ENCODE measurements around the gene S100A2.

S100A2 gene

DNA sequence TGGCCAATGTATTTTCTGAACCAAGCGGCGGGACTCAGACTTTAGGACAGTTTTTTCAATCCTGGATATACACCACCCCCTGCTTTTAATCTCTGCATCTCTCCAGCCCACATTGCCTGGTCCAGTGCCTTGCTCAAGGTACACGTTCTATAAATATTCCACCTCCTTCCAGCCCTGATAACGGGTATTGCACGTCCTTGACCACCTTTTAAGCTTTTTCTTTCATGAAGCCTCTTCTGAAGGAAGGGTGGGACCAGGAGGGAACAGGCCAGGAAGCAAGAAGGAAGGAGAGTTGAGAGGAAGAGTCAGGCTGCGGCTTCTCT, 43.9 kb upstream of the S100A2 start:
- peaks cover 21% of the 10 kb centered on the region for H3K36me3 ChIP-seq (ENCODE audit: control insufficient read depth, insufficient read depth, low read length)
- H3K27ac ChIP-seq (ENCODE audit: low read depth, low read length, severe bottlenecking) = peak overlapping the region; percentile 96
- H3K4me1 ChIP-seq (ENCODE audit: control insufficient read depth, insufficient read depth, low read length, poor library complexity, severe bottlenecking) = peaks cover 56% of the 10 kb centered on the region
- WGBS, 2 experiments (ENCODE audit: insufficient coverage in 2 of 2) = 76 to 82% methylated on average over 4 of the region's 6 CpGs
- no peaks in the 10 kb centered on the region for H3K9me3 ChIP-seq (ENCODE audit: control insufficient read depth, low read length)
- no peak overlapping the region for H3K4me3 ChIP-seq (ENCODE audit: extremely low read depth, insufficient read depth, low read length, poor library complexity, severe bottlenecking)

DNA sequence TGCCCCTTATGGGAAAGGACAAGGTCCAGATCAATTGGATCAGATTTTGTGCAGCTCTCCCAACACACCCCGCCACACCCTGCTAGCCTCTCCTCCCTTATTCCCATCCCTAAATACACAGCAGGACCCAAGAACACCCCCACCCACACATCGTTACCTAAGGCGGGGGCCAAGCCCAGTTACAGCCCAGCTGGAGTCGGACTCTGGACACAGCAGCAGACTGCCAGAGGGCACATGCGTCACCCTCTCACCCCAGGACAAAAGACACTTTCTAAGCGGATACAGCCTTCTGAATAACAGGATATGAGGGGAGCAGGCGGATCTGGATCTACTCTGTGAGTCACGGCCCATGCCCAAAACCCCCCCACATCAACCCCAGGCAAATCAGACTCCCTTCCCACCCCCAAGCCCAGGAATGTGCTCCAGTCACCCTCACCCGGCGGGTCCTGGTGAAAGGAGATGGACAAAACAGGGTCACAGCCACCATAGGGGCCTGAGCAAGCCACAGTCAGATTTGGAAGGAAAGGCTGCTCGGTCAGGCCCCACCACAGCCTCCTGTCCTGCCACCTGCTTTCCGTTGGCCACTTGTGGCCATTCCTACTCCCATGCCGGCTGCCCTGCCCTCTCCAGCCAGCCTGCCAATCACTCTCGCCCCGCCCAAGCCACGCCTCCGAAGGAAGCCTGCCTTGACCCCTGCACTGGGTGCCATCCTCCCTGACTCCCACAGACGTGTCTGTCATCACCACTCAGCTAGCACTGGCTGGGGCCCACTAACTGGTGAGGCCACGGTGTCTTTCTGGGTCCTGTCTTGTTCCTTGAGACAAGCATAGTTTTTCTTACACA, 43.3 kb upstream of the S100A2 start:
- Histone ChIP-seq H3K4me3 (ENCODE audit: extremely low read depth, insufficient read depth, low read length, poor library complexity, severe bottlenecking) (peak overlapping the region; percentile 42), H3K27ac (ENCODE audit: low read depth, low read length, severe bottlenecking) (peak overlapping the region; percentile 96)

DNA sequence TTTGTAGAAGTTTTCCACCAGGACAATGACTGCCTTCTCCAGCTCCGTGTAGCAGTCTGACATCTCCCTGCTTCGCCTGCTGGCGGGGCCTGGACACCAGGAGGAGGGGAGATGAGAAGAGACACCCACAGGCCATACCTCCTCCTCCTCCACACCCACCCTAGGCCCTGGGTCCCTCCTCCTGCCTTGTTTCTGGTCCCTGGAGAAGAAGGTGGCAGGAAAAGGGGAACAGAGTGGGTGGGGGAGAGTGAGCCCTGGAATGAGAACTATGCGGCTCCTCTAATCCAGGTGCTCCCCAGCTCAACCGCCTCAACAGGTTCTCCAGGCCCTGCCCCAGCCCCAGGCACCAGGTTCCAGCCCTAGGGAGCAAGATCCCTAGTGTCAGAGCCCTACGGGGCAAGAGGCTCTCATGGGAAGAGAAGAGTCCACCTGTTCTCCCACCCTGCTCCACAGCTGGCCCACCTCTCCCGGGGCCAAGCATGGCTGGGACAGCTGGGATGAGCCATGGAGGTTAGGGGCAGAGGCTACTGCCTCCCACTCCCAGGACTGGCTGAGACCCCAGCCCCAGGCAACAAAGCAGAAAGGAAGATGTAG, 42.5 kb upstream of the S100A2 start:
- H3K27ac ChIP-seq (ENCODE audit: low read depth, low read length, severe bottlenecking) = peak overlapping the region; percentile 96
- H3K9me3 ChIP-seq (ENCODE audit: control insufficient read depth, low read length) = no peaks in the 10 kb centered on the region
- peaks cover 21% of the 10 kb centered on the region for H3K36me3 ChIP-seq (ENCODE audit: control insufficient read depth, insufficient read depth, low read length)
- H3K4me1 ChIP-seq (ENCODE audit: control insufficient read depth, insufficient read depth, low read length, poor library complexity, severe bottlenecking) = peaks cover 56% of the 10 kb centered on the region
- 83 to 100% methylated on average over 1 to 2 of the region's 7 CpGs for WGBS, 2 experiments (ENCODE audit: insufficient coverage in 2 of 2)
- peak overlapping the region; percentile 42 for H3K4me3 ChIP-seq (ENCODE audit: extremely low read depth, insufficient read depth, low read length, poor library complexity, severe bottlenecking)

More for the DNA sequence above, 43.3 kb upstream of the S100A2 start:
- no peaks in the 10 kb centered on the region for H3K9me3 ChIP-seq (ENCODE audit: control insufficient read depth, low read length)
- 17 to 18% methylated on average over 9 to 14 of the region's 19 CpGs for WGBS, 2 experiments (ENCODE audit: insufficient coverage in 2 of 2)
- H3K4me1 ChIP-seq (ENCODE audit: control insufficient read depth, insufficient read depth, low read length, poor library complexity, severe bottlenecking) = peaks cover 56% of the 10 kb centered on the region
- H3K36me3 ChIP-seq (ENCODE audit: control insufficient read depth, insufficient read depth, low read length) = peaks cover 21% of the 10 kb centered on the region

DNA sequence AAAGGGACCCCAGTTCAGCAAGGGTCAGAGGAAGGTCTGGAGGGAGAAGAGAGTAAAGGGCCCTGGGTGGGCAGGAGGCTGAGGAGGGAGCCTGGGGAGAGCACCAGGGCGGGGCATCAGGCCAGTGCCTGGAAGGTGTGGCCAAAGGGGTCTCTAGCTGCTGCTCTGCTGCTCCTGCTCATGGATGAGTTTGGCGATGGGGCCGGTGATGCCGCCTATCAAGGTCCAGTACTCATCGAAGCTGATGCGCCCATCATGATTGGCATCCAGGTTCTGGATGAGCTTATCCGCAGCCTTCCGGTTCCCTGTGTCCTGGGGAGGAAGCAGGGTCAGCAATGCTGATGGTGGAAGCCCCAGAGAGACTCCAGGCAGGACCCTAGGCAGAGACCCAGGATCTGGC, 41.7 kb upstream of the S100A2 start:
- Histone ChIP-seq H3K9me3 (ENCODE audit: control insufficient read depth, low read length) (no peaks in the 10 kb centered on the region), H3K4me1 (ENCODE audit: control insufficient read depth, insufficient read depth, low read length, poor library complexity, severe bottlenecking) (peaks cover 53% of the 10 kb centered on the region), H3K27ac (ENCODE audit: low read depth, low read length, severe bottlenecking) (no peak overlapping the region), H3K4me3 (ENCODE audit: extremely low read depth, insufficient read depth, low read length, poor library complexity, severe bottlenecking) (peak overlapping the region; percentile 42), H3K36me3 (ENCODE audit: control insufficient read depth, insufficient read depth, low read length) (peaks cover 21% of the 10 kb centered on the region)
- WGBS, 2 experiments (ENCODE audit: insufficient coverage in 2 of 2) = 93 to 96% methylated on average over 6 to 8 of the region's 8 CpGs

DNA sequence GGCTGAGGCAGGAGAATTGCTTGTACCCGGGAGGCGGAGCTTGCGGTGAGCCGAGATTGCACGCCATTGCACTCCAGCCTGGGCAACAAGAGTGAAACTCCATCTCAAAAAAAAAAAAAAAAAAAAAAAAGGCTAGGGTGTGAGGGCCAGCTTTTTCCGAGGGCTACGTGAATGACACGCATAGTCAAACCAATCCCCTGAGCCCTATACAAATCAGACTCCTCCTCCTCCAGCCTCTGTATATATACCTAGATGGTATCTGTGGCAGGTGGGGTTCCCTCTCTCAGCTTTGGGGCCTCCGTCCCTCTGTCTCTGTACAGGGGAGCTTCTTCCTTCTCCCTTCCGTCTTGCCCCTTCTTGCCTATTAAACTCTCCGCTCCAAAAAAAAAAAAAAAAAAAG, 40.5 kb upstream of the S100A2 start:
- H3K9me3 ChIP-seq (ENCODE audit: control insufficient read depth, low read length) = no peaks in the 10 kb centered on the region
- H3K4me3 ChIP-seq (ENCODE audit: extremely low read depth, insufficient read depth, low read length, poor library complexity, severe bottlenecking) = no peak overlapping the region
- peaks cover 41% of the 10 kb centered on the region for H3K4me1 ChIP-seq (ENCODE audit: control insufficient read depth, insufficient read depth, low read length, poor library complexity, severe bottlenecking)
- no peak overlapping the region for H3K27ac ChIP-seq (ENCODE audit: low read depth, low read length, severe bottlenecking)
- H3K36me3 ChIP-seq (ENCODE audit: control insufficient read depth, insufficient read depth, low read length) = peaks cover 21% of the 10 kb centered on the region
- 100% methylated on average over 2 to 3 of the region's 11 CpGs for WGBS, 2 experiments (ENCODE audit: insufficient coverage in 2 of 2)

DNA sequence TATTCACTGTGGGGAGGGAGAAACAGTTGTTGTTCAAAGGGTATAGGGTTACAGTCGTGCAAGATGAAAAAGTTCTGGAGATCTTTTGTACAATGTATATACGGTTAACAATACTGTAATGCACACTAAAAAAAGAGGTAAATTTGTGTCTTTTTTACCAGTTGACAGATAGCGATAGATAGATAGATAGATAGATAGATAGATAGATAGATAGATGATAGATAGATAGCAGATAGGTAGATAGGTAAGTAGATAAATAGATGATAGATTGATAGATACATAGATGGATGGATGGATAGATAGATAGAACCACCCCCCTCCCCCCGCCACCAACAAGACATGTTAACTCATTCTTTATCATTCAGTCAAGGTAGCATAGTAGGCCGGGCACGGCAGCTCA, 37.1 kb upstream of the S100A2 start:
- no peaks in the 10 kb centered on the region for H3K9me3 ChIP-seq (ENCODE audit: control insufficient read depth, low read length)
- peaks cover 24% of the 10 kb centered on the region for H3K4me1 ChIP-seq (ENCODE audit: control insufficient read depth, insufficient read depth, low read length, poor library complexity, severe bottlenecking)
- no peak overlapping the region for H3K27ac ChIP-seq (ENCODE audit: low read depth, low read length, severe bottlenecking)
- H3K4me3 ChIP-seq (ENCODE audit: extremely low read depth, insufficient read depth, low read length, poor library complexity, severe bottlenecking) = no peak overlapping the region
- 93 to 100% methylated on average over 2 to 3 of the region's 6 CpGs for WGBS, 2 experiments (ENCODE audit: insufficient coverage in 2 of 2)
- peaks cover 21% of the 10 kb centered on the region for H3K36me3 ChIP-seq (ENCODE audit: control insufficient read depth, insufficient read depth, low read length)

DNA sequence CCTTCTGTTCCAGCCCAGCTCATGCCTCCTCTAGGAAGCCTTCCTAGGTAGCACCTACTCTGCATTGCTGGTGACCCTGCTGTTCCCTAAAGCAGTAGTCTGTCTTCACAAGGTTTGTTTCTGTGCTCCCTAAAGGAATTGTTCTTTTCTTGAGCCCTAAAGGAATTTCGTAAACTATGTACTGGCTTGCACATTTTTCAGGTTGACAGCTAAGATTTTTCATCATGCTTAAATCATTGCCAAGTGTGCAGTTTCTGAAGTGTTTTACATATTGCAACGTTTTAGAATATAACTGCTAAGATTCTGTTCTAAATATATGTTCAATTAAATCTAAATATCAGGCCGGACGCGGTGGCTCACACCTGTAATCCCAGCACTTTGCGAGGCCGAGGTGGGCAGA, 34.2 kb upstream of the S100A2 start:
- H3K4me1 ChIP-seq (ENCODE audit: control insufficient read depth, insufficient read depth, low read length, poor library complexity, severe bottlenecking) = peaks cover 10% of the 10 kb centered on the region
- H3K9me3 ChIP-seq (ENCODE audit: control insufficient read depth, low read length) = no peaks in the 10 kb centered on the region
- H3K4me3 ChIP-seq (ENCODE audit: extremely low read depth, insufficient read depth, low read length, poor library complexity, severe bottlenecking) = no peak overlapping the region
- H3K36me3 ChIP-seq (ENCODE audit: control insufficient read depth, insufficient read depth, low read length) = no peaks in the 10 kb centered on the region
- WGBS, 2 experiments (ENCODE audit: insufficient coverage in 2 of 2) = 87% methylated on average over 4 of the region's 7 CpGs; no CpG with 5 or more reads in 1 of the 2 experiments
- H3K27ac ChIP-seq (ENCODE audit: low read depth, low read length, severe bottlenecking) = no peak overlapping the region

DNA sequence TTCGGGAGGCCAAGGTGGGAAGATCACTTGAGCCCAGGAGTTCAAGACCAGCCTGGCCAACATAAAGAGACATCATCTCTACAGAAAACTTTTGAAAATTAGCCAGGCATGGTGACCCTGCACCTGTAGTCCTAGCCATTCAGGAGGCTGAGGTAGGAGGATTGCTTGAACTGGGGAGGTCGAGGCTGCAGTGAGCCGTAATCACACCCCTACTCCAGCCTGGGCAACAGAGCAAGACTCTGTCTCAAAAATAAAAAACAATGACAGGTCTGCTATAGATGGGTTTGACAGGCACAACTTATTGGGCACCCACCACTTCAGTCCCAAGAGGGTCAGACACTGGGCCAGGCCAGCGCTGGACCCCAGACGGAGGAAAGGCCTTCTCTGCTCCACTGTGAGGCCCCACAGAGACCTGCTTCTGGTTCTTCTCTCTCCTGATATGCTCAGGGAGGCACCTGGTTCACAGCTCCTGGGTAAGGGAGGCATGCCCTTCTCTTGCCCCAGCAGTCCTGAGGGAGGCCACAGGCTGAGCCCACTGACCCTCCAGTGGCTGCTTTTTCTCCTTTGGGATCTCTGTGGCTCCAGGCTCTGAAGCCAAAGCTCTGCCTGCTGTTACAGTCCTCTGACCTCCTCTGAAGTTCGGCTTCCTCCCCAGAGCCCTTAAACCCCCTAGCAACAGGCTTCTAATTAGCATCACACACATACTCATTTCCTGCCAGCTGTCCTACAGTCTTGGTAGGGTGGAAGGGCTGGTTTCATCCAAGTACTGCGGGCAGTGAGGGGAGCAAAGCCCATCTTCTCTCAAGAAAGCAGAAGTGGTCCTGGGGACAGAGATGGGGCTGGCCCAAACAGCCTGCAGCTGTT, 32.9 kb upstream of the S100A2 start:
- Histone ChIP-seq H3K4me1 (ENCODE audit: control insufficient read depth, insufficient read depth, low read length, poor library complexity, severe bottlenecking) (peaks cover 10% of the 10 kb centered on the region), H3K4me3 (ENCODE audit: extremely low read depth, insufficient read depth, low read length, poor library complexity, severe bottlenecking) (no peak overlapping the region), H3K9me3 (ENCODE audit: control insufficient read depth, low read length) (no peaks in the 10 kb centered on the region), H3K27ac (ENCODE audit: low read depth, low read length, severe bottlenecking) (peak overlapping the region; percentile 75), H3K36me3 (ENCODE audit: control insufficient read depth, insufficient read depth, low read length) (no peaks in the 10 kb centered on the region)
- 59 to 93% methylated on average over 3 to 4 of the region's 7 CpGs for WGBS, 2 experiments (ENCODE audit: insufficient coverage in 2 of 2)

DNA sequence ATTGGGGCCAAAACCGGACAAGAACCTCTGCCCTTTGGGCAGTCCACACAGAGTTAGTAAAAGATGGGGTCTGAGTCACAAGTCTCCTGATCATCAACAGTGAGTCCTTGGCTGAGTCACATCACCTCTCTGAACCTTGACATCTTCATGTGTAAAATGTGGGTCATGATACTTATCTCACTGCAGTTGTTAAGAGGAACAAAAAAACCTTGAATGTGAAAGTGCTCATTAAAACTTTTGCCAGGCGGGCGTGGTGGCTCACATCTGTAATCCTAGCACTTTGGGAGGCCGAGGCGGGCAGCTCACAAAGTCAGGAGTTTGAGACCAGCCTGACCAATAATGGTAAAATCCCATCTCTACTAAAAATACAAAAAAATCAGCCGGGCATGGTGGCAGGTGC, 31.6 kb upstream of the S100A2 start:
- 75 to 98% methylated on average over 5 to 6 of the region's 6 CpGs for WGBS, 2 experiments (ENCODE audit: insufficient coverage in 2 of 2)
- Histone ChIP-seq H3K4me3 (ENCODE audit: extremely low read depth, insufficient read depth, low read length, poor library complexity, severe bottlenecking) (no peak overlapping the region), H3K36me3 (ENCODE audit: control insufficient read depth, insufficient read depth, low read length) (no peaks in the 10 kb centered on the region), H3K4me1 (ENCODE audit: control insufficient read depth, insufficient read depth, low read length, poor library complexity, severe bottlenecking) (peaks cover 10% of the 10 kb centered on the region), H3K9me3 (ENCODE audit: control insufficient read depth, low read length) (no peaks in the 10 kb centered on the region), H3K27ac (ENCODE audit: low read depth, low read length, severe bottlenecking) (no peak overlapping the region)

DNA sequence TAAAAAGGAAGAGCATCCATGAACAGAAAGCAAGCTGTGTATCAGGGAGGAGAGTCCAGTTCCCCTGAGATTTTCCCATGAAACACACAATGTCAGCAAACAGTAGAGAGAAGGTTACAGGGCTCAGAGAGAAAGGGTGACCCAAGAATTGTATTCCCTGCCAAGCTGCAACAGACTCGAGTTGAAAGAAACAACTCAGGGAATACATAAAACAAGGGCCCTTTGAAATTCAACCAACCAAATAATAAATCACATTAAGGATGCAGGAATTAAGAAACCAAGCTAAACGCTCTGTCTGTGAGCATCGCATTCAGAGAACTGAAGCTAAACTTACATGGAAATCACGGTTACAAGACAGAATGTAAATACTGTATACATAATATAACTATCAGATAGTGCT, 27.1 kb upstream of the S100A2 start:
- H3K9me3 ChIP-seq (ENCODE audit: control insufficient read depth, low read length) = no peaks in the 10 kb centered on the region
- WGBS, 2 experiments (ENCODE audit: insufficient coverage in 2 of 2) = no CpG with 5 or more reads among the region's 4 CpGs
- no peak overlapping the region for H3K4me3 ChIP-seq (ENCODE audit: extremely low read depth, insufficient read depth, low read length, poor library complexity, severe bottlenecking)
- no peak overlapping the region for H3K27ac ChIP-seq (ENCODE audit: low read depth, low read length, severe bottlenecking)
- no peaks in the 10 kb centered on the region for H3K36me3 ChIP-seq (ENCODE audit: control insufficient read depth, insufficient read depth, low read length)
- H3K4me1 ChIP-seq (ENCODE audit: control insufficient read depth, insufficient read depth, low read length, poor library complexity, severe bottlenecking) = no peaks in the 10 kb centered on the region
